Aorta (tissue), 5 donors: ENCODE results near the gene SV2C. TPM values are rescaled to one million over a fixed set of nuclear protein-coding genes. Genes with fewer than 3 reads are reported as not detected.

ENCODE experiments used
- ATAC-seq: fragments of 200-7000 bp; cut with Tn5 transposase; one replicate; pipeline ENCODE4 v1.9.1; 2022; ENCODE audit warnings: moderate library complexity; ENCODE audit not compliant: low FRiP score
- DNase-seq, 2 donors: peaks; one replicate each; pipeline ENCODE4 v3.0.0-alpha.2; 2020
- H3K27ac ChIP-seq, 2 donors: one replicate each; pipeline ENCODE4 v1.5.1; 2013; ENCODE audit warnings: low read length in 2 of 2, mild to moderate bottlenecking in 2 of 2, moderate library complexity in 2 of 2, control low read depth in 1 of 2, inconsistent platforms in 1 of 2, low read depth in 1 of 2
- H3K27me3 ChIP-seq, 2 donors: one replicate each; pipeline ENCODE4 v1.6.1; 2013; ENCODE audit warnings: control low read depth in 1 of 2, low read length in 1 of 2, mild to moderate bottlenecking in 1 of 2, moderate library complexity in 1 of 2; ENCODE audit not compliant: insufficient read depth in 2 of 2, control insufficient read depth in 1 of 2
- H3K36me3 ChIP-seq, 2 donors: one replicate each; pipeline ENCODE4 v1.6.1; 2013; ENCODE audit warnings: control low read depth in 1 of 2, low read length in 1 of 2, mild to moderate bottlenecking in 1 of 2; ENCODE audit not compliant: insufficient read depth in 2 of 2, control insufficient read depth in 1 of 2
- H3K4me1 ChIP-seq, 2 donors: one replicate each; pipeline ENCODE4 v1.6.1; 2013; ENCODE audit warnings: low read length in 2 of 2, control low read depth in 1 of 2, mild to moderate bottlenecking in 1 of 2, moderate library complexity in 1 of 2; ENCODE audit not compliant: insufficient read depth in 2 of 2, control insufficient read depth in 1 of 2
- H3K4me3 ChIP-seq, 2 donors: one replicate each; pipeline ENCODE4 v1.5.1; 2013; ENCODE audit warnings: low read length in 2 of 2, control low read depth in 1 of 2, mild to moderate bottlenecking in 1 of 2
- H3K9me3 ChIP-seq: one replicate; pipeline ENCODE4 v1.6.1; 2013; ENCODE audit warnings: mild to moderate bottlenecking, low read length; ENCODE audit not compliant: control insufficient read depth
- WGBS, 2 donors: extraction: QIAGEN DNeasy Blood & Tissue Kit; methylation state at CpG; one replicate each; pipeline ENCODE4 v1.1.7; 2013; 5-methylcytosine and 5-hydroxymethylcytosine counted together
- intact Hi-C, 2 donors: fragments of 100-400 bp; cut with DNase I; formaldehyde crosslinking; loops; one replicate each; pipeline versions ENCODE4 v1.14.2 to v1.15.0; 2022
- polyA plus RNA-seq, 2 donors: library from polyadenylated mRNA; stranded (reverse); fragments of 200-250 nt; gene quantifications; one replicate each; pipeline ENCODE4 v1.2.3, GENCODE V29; 2013
- total RNA-seq, 2 donors: library from RNA; stranded (reverse); fragmentation: NEBNext Ultra II Directional; extraction: Animal tissue kit (Norgen Biotek cat#: 25700); gene quantifications; one replicate each; pipeline ENCODE4 v1.2.1, GENCODE V29; 2021
- donor health status: healthy with polysubstance abuse.
- donor health status: Bipolar disorder and iron deficiency.
- donor health status: DM: no; HTN: no; CAD: no.
- donor health status: DM: no; HTN: no; CAD: no.
- donor health status: DM: yes; HTN: yes; CAD: no.

Gene SV2C
- total and polyA plus RNA-seq, 4 donors = 0.33 TPM; not detected in 3

- DNase-seq (no peak), ATAC-seq (no peak)
- Histone ChIP-seq H3K4me1 (no peaks in the 10 kb centered on the region), H3K27ac (no peak overlapping the region), H3K9me3 (no peaks in the 10 kb centered on the region), H3K4me3 (no peak overlapping the region), H3K36me3 (no peaks in the 10 kb centered on the region), H3K27me3 (no peaks in the 10 kb centered on the region)
- intact Hi-C loops = no loop called here
Observed at GRCh38 chr5:76125346-76125745, 42.2 kb downstream of the SV2C start.

GRCh38 chr5:76125888-76126287, 42.7 kb downstream of the SV2C start:
- H3K4me1 ChIP-seq = no peaks in the 10 kb centered on the region
- no peaks in the 10 kb centered on the region for H3K27me3 ChIP-seq
- no peak overlapping the region for H3K27ac ChIP-seq
- no peaks in the 10 kb centered on the region for H3K9me3 ChIP-seq
- ATAC-seq (no peak), DNase-seq (no peak)
- intact Hi-C loops = no loop called here
- H3K4me3 ChIP-seq = no peak overlapping the region
- H3K36me3 ChIP-seq = no peaks in the 10 kb centered on the region
- 79 to 83% methylated on average over 3 of the region's 3 CpGs for WGBS, 2 donors

GRCh38 chr5:76134003-76134402, 50.8 kb downstream of the SV2C start:
- 47 to 62% methylated on average over 1 of the region's 1 CpG for WGBS, 2 donors
- H3K4me1 ChIP-seq = no peaks in the 10 kb centered on the region
- intact Hi-C loops = no loop called here
- H3K9me3 ChIP-seq = no peaks in the 10 kb centered on the region
- H3K27me3 ChIP-seq = no peaks in the 10 kb centered on the region
- ATAC-seq (no peak), DNase-seq (no peak)
- H3K36me3 ChIP-seq = no peaks in the 10 kb centered on the region
- H3K27ac ChIP-seq = no peak overlapping the region
- no peak overlapping the region for H3K4me3 ChIP-seq

GRCh38 chr5:76134646-76135045, 51.5 kb downstream of the SV2C start:
- H3K4me1 ChIP-seq = no peaks in the 10 kb centered on the region
- ATAC-seq (no peak), DNase-seq (no peak)
- intact Hi-C loops = no loop called here
- no peak overlapping the region for H3K27ac ChIP-seq
- H3K27me3 ChIP-seq = no peaks in the 10 kb centered on the region
- no peaks in the 10 kb centered on the region for H3K9me3 ChIP-seq
- 69 to 73% methylated on average over 1 of the region's 1 CpG for WGBS, 2 donors
- H3K4me3 ChIP-seq = no peak overlapping the region
- no peaks in the 10 kb centered on the region for H3K36me3 ChIP-seq

GRCh38 chr5:76137887-76138542, 54.8 kb downstream of the SV2C start:
- ATAC-seq = no peak

GRCh38 chr5:76143884-76144283, 60.7 kb downstream of the SV2C start:
- no peak for DNase-seq
- WGBS, 2 donors = 53 to 66% methylated on average over 3 of the region's 3 CpGs
- Histone ChIP-seq H3K36me3 (no peaks in the 10 kb centered on the region), H3K27ac (no peak overlapping the region), H3K9me3 (peaks cover 2% of the 10 kb centered on the region), H3K4me1 (no peaks in the 10 kb centered on the region), H3K4me3 (no peak overlapping the region), H3K27me3 (no peaks in the 10 kb centered on the region)
- intact Hi-C loops = no loop called here
- no peak for ATAC-seq

More at GRCh38 chr5:76137887-76138542, 54.8 kb downstream of the SV2C start:
- H3K9me3 ChIP-seq = no peaks in the 10 kb centered on the region
- H3K36me3 ChIP-seq = no peaks in the 10 kb centered on the region
- H3K4me1 ChIP-seq = no peaks in the 10 kb centered on the region
- H3K4me3 ChIP-seq = no peak overlapping the region
- intact Hi-C loops = no loop called here
- WGBS, 2 donors = 46 to 48% methylated on average over 3 of the region's 3 CpGs
- H3K27me3 ChIP-seq = no peaks in the 10 kb centered on the region
- DNase-seq = no peak
- H3K27ac ChIP-seq = no peak overlapping the region

GRCh38 chr5:76144513-76145274, 61.5 kb downstream of the SV2C start:
- Histone ChIP-seq H3K4me1 (no peaks in the 10 kb centered on the region), H3K4me3 (no peak overlapping the region), H3K9me3 (peaks cover 2% of the 10 kb centered on the region), H3K36me3 (no peaks in the 10 kb centered on the region), H3K27me3 (no peaks in the 10 kb centered on the region), H3K27ac (no peak overlapping the region)
- DNase-seq (no peak), ATAC-seq (no peak)
- 85 to 92% methylated on average over 1 of the region's 1 CpG for WGBS, 2 donors
- intact Hi-C loops = no loop called here

GRCh38 chr5:76145945-76146344, 62.8 kb downstream of the SV2C start:
- 72 to 80% methylated on average over 5 of the region's 5 CpGs for WGBS, 2 donors
- Histone ChIP-seq H3K9me3 (peaks cover 2% of the 10 kb centered on the region), H3K4me1 (no peaks in the 10 kb centered on the region), H3K27me3 (no peaks in the 10 kb centered on the region), H3K27ac (no peak overlapping the region), H3K4me3 (no peak overlapping the region), H3K36me3 (no peaks in the 10 kb centered on the region)
- intact Hi-C loops = no loop called here
- ATAC-seq = no peak
- DNase-seq = no peak

GRCh38 chr5:76149636-76150035, 66.5 kb downstream of the SV2C start:
- intact Hi-C loops = no loop called here
- Histone ChIP-seq H3K4me3 (no peak overlapping the region), H3K27me3 (no peaks in the 10 kb centered on the region), H3K27ac (no peak overlapping the region), H3K4me1 (no peaks in the 10 kb centered on the region), H3K36me3 (no peaks in the 10 kb centered on the region), H3K9me3 (peaks cover 5% of the 10 kb centered on the region)
- DNase-seq (no peak), ATAC-seq (no peak)
- 0 to 27% methylated on average over 1 of the region's 1 CpG for WGBS, 2 donors
